Stimulated activated CD4-positive, alpha-beta T cell treated with anti-CD3 and anti-CD28 coated beads, TNF-alpha, amount 100 ng/mL, for 1 hour (primary cell): Measurements from ENCODE around the gene EYA4.

Source experiments
- DNase-seq, 3 donors: peaks; one replicate each; pipeline ENCODE4 v3.0.0-alpha.2; 2020; ENCODE audit warnings: low read depth in 3 of 3, low spot score in 1 of 3

The EYA4 gene

DNA sequence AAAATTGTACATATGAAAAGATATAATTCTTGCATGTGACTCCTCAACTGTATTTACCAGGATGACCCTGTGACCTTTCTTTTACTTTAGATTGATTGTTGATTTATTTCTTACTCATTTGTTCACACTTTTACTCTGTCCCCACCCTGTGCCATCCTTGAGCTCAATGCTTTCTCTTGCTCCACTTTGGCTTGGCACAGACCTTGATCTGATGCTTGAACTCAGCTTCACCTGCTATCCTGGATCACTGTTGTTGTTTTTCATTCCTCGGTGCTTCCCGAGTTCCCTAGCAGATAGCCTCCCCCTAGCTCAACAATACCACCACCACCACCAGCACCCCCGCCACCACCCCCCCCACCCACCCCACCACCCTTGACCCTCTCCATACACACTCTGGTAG lies 102.1 kb downstream of the EYA4 start:
- DNase-seq: no peak

DNA sequence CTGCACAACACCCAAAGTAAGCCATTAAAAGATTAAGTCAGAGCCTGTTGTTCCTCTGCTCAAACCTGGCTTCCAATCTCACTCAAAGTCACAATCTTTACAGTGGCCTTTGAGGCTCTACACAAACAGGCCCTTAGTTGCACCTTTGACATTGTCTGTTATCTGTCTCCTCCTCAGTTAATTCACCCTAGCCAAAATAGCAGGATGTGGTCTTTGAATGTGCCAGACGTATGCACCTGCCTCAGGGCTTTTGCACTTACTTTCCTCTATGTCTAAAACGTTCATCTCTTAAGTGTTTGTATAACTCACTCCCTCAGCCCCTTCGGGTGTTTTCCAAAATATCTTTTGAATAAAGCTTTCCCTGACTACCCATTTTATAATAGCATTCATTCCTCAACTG lies 107.7 kb downstream of the EYA4 start:
- no peak for DNase-seq

DNA sequence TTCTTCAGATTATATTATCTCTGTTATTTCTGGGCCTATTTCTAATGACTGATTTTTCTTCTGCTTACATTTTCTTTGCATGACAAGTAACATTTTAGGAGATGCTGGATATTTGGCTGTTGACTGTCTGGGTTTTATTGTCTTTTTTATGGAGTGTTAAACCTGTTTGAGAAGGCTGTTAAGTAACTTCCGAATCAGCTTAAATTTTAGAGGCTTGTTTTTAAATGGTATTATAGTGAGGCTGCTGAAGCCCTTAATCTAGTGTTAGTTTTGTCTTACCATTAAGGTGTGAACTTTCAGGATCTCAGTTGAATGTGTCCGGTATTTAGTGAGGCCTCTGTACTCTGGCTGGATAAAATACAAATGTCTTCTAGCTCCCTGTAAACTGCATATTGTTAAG lies 109.8 kb downstream of the EYA4 start:
- no peak for DNase-seq

DNA sequence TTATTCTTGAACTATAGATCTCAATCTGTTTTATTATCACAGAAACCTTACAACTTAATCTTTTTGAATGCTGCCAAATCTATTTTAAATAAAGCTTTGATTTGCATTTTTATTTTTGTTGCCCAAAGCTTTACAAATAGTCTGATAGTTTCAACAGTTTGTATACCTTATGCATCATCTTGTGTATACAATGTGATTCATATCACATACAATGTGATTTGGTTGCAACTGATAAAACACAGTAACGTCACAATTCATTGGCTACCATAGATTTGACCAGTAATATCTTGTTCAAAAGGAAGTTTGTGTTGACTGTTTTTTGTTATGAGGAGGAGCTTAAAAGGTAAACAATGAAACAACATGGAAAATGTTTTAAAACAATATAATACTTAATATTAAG lies 110.9 kb downstream of the EYA4 start:
- DNase-seq: no peak

GRCh38 chr6:133353061-133353460 lies 111.9 kb downstream of the EYA4 start:
- DNase-seq: no peak

DNA sequence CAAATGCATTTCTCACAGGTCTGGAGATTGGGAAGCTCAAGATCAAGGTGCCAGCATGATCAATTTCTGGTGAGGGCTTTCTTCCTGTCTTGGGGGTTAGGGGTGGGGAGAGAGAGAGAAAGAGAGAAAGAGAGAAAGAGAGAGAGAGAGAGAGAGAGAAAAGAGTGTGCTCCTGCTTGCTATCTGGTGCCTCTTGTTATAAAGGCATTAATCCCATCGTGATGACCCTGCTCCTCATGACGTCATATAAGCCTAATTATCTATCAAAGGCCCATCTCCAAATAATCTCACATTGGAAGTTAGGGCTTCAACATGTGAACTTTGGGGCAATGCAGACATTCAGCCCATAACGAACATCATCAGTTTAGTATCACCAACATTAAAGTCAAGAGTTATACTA lies 114.8 kb downstream of the EYA4 start:
- DNase-seq: no peak

DNA sequence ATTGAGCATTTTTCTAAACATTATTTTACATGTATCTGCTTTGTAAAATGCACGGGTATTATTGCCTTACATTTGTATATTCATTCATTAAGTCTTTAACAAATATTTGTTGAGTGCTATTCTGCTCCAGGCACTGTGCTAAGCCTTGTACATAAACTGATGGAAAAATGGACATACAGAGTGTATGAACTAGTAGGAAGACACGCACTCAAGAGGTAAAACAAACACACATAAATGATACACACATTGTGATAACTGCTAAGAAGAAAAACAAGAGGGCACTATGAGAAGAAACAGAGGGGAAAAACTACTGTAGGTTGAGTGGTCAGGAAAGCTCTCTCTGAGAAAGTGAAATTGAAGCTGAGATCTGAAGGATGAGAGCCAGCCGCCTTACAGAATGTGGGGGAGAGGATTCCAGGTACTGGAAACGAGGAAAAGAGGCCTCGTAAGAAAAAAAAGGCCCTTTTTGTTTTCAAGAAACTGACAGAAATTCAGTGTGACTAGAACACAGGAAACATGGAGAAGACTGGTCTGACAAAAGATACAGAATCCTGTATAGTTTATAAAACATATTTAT lies 117.5 kb downstream of the EYA4 start:
- no peak for DNase-seq

GRCh38 chr6:133359256-133359655 lies 118.1 kb downstream of the EYA4 start:
- DNase-seq: no peak

- no peak for DNase-seq
Observed at GRCh38 chr6:133359760-133360159, 118.6 kb downstream of the EYA4 start.

DNA sequence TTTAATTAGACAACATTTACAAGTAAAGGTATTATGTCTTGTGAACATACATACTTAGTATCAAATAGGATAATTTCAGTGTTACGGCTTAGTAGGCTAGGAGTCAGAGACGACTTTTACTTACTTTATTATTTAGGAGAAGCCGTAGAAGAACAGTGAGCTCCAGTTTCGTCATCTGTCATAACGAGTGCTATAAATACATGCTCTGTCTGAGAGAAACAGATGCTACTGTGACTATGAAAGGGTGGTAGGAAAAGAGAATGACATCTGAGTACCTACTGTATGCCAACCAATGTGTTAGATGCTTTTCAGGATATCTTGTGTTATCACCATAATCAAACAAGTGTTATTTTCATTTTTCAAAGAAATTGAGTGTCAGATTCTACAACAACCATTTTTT lies 119.0 kb downstream of the EYA4 start:
- no peak for DNase-seq

GRCh38 chr6:133362813-133363212 lies 121.7 kb downstream of the EYA4 start:
- no peak for DNase-seq

- DNase-seq: no peak
Observed at GRCh38 chr6:133368664-133369063, 127.5 kb downstream of the EYA4 start.

DNA sequence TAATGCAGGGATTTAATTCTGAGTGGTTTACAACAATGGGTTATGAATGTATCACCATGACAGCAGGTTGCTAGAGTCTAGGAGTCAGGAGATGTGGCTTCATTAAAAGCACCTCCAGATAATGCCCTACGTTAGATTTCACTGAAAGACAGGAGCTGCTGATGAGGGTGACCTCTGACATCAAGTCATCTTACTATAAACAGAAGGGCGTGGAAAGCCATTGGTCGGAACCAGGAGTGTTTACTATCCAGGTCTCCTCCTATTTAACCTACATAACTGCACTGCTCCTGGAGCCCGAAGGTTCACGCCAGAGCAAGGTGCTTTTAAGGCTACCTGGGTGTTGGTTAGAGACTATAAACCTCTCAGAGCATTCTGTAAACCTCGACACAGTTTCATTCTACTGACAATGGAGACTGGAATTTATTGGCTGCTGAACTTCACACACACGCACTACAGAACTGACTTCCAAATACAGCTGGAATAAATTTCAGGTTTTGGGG lies 128.7 kb downstream of the EYA4 start:
- DNase-seq: no peak

DNA sequence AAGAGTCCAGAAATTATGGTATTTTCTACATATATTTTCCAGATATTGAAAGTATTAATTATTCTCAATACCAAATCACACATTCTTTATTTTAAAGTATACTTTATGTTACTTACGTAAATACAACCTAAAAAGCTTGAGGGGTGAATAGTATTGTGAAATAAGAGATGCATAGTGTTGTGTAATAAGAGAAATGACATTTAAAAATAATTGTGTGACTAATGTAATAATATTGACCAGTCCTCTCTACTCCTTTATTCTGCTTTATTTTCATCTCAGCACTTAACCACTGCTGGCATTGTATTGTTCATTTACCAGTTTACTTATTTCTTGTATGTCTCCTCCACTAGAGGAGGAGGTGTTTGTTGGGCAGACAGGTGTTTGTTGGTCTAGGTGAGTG lies 135.6 kb downstream of the EYA4 start:
- no peak for DNase-seq

- no peak for DNase-seq
Observed at GRCh38 chr6:133377219-133377618, 136.1 kb downstream of the EYA4 start.

- no peak for DNase-seq
Observed at GRCh38 chr6:133380047-133380446, 138.9 kb downstream of the EYA4 start.

DNA sequence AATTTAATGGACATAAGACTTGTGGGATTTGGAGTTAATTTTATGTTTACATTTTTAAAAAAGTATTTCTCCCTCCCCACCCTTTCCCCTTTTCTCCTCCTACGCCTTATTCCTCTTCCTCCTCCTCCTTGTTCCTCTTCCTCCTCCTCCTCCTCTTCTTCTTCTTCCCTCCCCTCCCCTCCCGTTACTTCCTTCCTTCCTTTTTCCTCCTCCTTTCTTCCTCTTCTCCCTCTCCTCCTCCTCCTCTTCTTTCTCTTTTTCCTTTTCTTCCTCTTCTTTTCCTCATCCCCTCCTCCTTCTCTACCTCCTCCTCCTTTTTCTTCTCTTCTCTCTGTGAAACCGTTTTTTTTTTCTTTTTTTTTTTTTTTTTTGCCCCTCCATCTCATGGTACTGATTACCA lies 139.6 kb downstream of the EYA4 start:
- DNase-seq: no peak

DNA sequence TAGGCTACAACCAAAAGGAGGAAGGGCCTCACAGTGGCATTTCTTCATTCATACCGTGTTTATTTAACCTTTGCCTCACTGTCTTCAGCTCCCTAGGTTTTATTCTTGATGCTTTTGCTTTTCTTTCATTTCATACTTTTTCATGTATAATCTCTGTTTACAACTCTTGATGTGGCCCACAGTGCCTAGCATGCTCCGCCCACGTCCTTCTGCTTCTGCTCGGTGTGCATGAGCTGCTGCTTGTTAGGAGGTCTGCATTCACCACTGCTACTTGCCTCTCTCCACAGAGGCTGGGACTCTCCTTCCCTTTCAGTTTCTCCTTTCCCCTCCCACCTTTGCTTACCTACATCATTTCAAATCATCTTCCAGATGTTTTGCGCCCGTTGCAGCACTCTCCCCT lies 147.6 kb downstream of the EYA4 start:
- DNase-seq: no peak

- DNase-seq: no peak
Observed at GRCh38 chr6:133390168-133390567, 149.0 kb downstream of the EYA4 start.

DNA sequence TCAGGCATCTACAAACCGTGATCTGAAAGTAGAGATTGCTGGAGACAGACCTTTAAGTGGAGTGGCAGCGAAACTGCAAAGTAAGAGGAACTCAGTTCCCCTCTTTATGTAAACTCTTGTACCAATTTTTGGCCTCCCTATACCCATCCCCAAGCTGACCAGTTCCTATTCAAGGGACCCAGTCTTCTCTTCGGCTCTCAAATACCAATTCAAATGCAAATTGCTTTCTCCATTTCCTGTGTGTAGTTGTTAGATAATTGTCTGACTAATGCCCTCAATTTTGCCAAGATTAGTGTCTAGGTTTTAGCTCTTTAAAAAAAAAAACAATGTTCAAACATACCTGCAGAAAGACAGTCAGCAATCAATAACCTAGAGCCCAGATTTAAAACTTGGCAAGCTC lies 150.9 kb downstream of the EYA4 start:
- DNase-seq: no peak

- no peak for DNase-seq
Observed at GRCh38 chr6:133392641-133393040, 151.5 kb downstream of the EYA4 start.

DNA sequence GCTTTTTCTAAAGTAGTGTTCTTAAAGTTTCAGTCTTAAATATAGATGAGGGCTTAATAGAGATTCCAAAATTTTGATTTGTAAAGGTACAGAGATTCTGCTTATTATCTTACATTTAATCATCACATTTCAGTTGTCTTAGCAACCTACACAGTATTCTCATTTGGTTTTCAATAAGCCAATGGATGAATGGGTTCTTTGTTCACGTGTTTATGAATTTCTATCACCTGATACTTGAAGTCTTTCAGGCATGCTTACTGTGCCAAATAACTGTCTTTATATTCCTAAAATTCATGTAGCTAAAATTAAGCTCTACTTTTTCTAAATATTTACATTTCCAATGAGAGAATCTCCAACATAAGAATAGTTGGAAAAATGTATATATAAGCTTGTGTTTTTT lies 152.7 kb downstream of the EYA4 start:
- DNase-seq: no peak

DNA sequence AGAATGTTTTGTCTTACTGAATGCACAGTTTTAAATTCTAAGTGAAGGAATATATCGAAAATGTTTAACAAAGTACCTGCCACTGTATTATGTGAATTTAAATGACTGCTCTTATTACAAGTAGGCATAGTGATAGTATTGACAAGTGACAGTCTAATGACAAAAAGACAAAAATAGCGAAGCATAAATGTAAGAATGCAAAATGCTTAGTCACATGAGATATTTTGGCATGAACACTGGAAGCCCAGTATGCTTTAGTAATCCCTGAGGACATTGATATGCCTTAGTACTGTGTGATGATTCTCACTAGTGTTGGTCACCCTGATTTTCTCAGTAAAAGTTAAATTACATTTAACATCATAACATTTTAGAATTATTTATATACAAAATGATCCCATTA lies 153.5 kb downstream of the EYA4 start:
- DNase-seq: no peak
